Omental fat pad (tissue), 4 donors: ENCODE results near the gene RGN. TPM values are rescaled to one million over a fixed set of nuclear protein-coding genes. Genes with fewer than 3 reads are reported as not detected.
"Not testable (repeated sequence)": the region's sequence is repeated elsewhere in the genome, so short reads cannot be mapped to it uniquely, and the experiment has no call there.

Experiments
- ATAC-seq: fragments of 150-250 bp; one replicate; pipeline ENCODE4 v1.9.1; 2016; ENCODE audit warnings: mild to moderate bottlenecking, moderate library complexity; ENCODE audit not compliant: low FRiP score
- DNase-seq: peaks from one replicate; pipeline ENCODE4 v3.0.0-alpha.2; 2019; ENCODE audit warnings: low spot score
- CTCF ChIP-seq, 3 donors: fragments of 450-650 bp; IDR thresholded peaks; one replicate each; pipeline ENCODE4 v1.5.1; 2016 to 2017; ENCODE audit warnings: antibody characterized with exemption in 3 of 3, mild to moderate bottlenecking in 3 of 3, moderate library complexity in 2 of 3
- small RNA-seq: library from RNA; depleted of rRNA; stranded (forward); fragments of <200 nt; gene quantifications from one replicate; pipeline ENCODE3, GENCODE V24; 2016
- total RNA-seq, 4 donors: library from RNA; depleted of rRNA; stranded (reverse); fragments of >200 nt; gene quantifications; one replicate each; pipeline ENCODE4 v1.1.0, GENCODE V29; 2016

RGN gene
- total RNA-seq, 4 donors from 2014 or later: 1.4 to 4.0 (median 2.9) TPM

- no peak for TF ChIP-seq CTCF (IDR thresholded peaks at IDR 0.05)
- peak; percentile 93 for DNase-seq
- ATAC-seq: peak; percentile 97
Measured at GRCh38 chrX:47129157-47129898, 51.1 kb downstream of the RGN start.

- ATAC-seq: no peak
- no peak for TF ChIP-seq CTCF (IDR thresholded peaks at IDR 0.05)
- no peak for DNase-seq
Measured at GRCh38 chrX:47129899-47130358, 51.7 kb downstream of the RGN start.

GRCh38 chrX:47133493-47133892 is 55.2 kb downstream of the RGN start:
- ATAC-seq: no peak
- TF ChIP-seq CTCF (IDR thresholded peaks at IDR 0.05): no peak
- no peak for DNase-seq

- ATAC-seq: peak; percentile 71
- DNase-seq: not testable (repeated sequence)
Measured at GRCh38 chrX:47135650-47136049, 57.4 kb downstream of the RGN start.

- TF ChIP-seq CTCF (IDR thresholded peaks at IDR 0.05): no peak
- ATAC-seq (no peak), DNase-seq (no peak)
Measured at GRCh38 chrX:47138171-47138570, 59.9 kb downstream of the RGN start.

Small RNAs within 50 kb of the gene (small RNA-seq; reads per million reads assigned to genes)
- gene RNU12-2P: not detected
- gene RNU6-1189P: not detected

Other genes starting within 250 kb of the RGN start
- 10 to 100 TPM; 12.1 to 20.9 (median 14.7) TPM for gene RP2, start 241.4 kb upstream of the RGN start, total RNA-seq
- gene JADE3, start 166.0 kb upstream of the RGN start, total RNA-seq: 1 to 10 TPM; 3.9 to 6.6 (median 5.4) TPM
- 10 to 100 TPM; 37.7 to 63.2 (median 41.6) TPM for gene NDUFB11, start 66.3 kb downstream of the RGN start, total RNA-seq
- 10 to 100 TPM; 24.3 to 27.0 (median 25.4) TPM for gene RBM10, start 66.8 kb downstream of the RGN start, total RNA-seq
- gene UBA1, start 115.4 kb downstream of the RGN start, total RNA-seq: 100 to 1,000 TPM; 132 to 158 (median 148) TPM
- gene CDK16, start 140.2 kb downstream of the RGN start, total RNA-seq: 100 to 1,000 TPM in 3 of 4 donors, 10 to 100 TPM in 1; 72.4 to 120 (median 102) TPM
- gene USP11, start 154.6 kb downstream of the RGN start, total RNA-seq: 10 to 100 TPM; 27.6 to 41.3 (median 32.3) TPM